Stimulated activated CD8-positive, alpha-beta memory T cell treated with anti-CD3 and anti-CD28 coated beads, Interleukin-15, amount 100 ng/mL, for 1 hour (primary cell): ENCODE measurements around the gene CRYGN.

Experiments
- DNase-seq: peaks from one replicate; pipeline ENCODE4 v3.0.0-alpha.2; 2020; ENCODE audit warnings: low read depth

CRYGN gene, protein sequence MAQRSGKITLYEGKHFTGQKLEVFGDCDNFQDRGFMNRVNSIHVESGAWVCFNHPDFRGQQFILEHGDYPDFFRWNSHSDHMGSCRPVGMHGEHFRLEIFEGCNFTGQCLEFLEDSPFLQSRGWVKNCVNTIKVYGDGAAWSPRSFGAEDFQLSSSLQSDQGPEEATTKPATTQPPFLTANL

DNA sequence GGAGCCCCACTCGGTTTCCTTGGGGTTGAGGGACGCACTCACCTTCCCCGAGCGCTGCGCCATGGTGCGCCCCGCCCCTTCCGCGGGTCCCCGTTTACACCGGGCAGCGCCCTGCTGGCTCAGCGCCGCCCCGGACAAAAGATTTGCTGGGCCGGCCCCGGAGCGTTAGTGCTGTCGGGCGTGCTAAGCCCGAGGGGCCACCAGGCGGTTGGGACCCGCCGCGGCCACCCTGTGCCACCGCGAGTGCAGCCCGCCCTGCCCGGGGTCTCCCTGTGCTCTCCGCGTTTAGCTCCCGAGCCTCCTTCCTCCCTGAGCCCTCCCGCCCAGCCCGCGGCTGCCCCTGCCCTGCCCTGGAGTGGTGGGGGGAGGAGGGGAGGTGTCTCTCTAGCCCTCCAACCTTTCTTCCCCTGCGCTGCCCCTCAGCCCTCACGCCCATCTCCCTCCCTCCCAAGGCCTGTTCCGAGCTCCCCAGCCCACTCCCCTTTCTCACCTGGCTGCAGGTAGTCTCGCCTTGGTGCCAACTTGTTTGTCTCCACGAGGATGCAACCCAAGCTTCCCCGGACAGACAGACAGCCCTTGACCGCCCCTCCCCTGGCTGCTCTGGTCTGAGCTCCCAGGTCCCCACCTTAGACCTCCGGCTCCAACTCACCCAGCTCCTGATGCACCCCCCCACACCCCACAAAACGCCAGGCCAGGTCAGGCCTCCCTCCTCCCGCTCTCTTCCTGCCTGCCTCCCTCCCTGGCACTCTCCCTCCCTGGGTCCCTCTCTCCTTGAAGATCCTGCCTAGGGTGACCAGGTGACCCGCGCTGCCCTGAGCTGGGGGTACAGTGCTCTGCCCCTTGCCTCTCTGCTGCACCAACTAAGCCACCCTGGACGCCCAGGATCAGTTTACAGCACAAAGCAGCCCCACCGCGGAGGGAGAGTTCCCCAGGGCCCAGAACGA, at the start of gene CRYGN:
CRYGN (minus strand) TSS at position 287 of the 944 bp plus-strand sequence; CDS start at position 63, 224 bp downstream.
- DNase-seq = no peak

DNA sequence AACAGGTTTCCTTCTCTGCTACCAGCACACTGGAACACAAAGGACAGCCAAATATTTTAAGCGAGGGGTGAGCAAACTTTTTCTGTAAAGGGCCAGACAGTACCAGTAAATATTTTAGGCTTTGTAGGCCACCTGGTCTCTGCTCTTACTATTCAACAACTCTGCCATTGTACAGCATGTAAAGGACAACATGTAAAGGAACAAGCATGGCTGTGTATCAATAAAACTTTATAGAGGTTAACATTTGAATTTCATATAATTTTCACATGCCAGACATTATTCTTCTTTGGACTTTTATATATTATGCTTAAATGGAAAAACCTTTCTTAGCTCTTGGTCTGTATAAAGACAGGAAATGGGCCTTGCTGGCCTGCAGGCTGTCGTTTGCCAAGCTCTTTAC, 49.6 kb upstream of the CRYGN start:
- DNase-seq = no peak

GRCh38 chr7:151488096-151488495, 48.2 kb upstream of the CRYGN start:
- no peak for DNase-seq

- DNase-seq = no peak
Measured at GRCh38 chr7:151487228-151487627, 47.3 kb upstream of the CRYGN start.

DNA sequence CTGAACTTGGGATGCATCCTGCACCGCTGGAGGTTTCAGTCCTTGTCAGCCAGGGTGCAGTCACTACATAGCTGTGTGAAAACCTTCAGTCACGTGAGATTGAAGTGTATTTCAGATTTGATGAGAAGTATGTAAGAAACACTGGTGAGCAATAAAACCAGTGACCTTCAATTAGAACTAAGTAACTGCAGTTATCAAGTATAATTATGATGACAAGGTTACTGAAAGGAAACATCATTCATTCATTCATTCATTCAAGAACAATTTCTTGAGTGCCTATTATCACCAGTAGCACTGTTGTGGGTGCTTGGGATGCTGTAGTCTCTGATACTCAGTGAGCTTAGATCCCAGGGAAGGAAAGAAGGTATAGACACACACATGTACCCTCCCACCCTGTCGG, 46.1 kb upstream of the CRYGN start:
- DNase-seq = no peak

- DNase-seq = no peak
Measured at GRCh38 chr7:151484971-151485707, 45.2 kb upstream of the CRYGN start.

DNA sequence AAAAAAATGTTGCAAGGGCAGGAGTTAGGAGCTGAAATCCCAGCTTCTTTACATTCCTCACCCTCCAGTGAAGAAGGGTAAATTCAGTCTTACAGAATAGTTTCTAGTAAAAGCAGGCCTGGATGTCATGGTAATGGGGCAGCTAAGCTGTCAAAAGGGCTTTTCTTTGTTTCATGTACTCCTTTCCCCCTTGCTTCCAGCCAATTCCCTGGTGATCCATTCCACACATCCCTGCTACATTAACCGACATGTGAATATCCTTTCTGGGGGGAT, 43.7 kb upstream of the CRYGN start:
- no peak for DNase-seq

GRCh38 chr7:151482883-151483710, 43.2 kb upstream of the CRYGN start:
- DNase-seq = no peak

DNA sequence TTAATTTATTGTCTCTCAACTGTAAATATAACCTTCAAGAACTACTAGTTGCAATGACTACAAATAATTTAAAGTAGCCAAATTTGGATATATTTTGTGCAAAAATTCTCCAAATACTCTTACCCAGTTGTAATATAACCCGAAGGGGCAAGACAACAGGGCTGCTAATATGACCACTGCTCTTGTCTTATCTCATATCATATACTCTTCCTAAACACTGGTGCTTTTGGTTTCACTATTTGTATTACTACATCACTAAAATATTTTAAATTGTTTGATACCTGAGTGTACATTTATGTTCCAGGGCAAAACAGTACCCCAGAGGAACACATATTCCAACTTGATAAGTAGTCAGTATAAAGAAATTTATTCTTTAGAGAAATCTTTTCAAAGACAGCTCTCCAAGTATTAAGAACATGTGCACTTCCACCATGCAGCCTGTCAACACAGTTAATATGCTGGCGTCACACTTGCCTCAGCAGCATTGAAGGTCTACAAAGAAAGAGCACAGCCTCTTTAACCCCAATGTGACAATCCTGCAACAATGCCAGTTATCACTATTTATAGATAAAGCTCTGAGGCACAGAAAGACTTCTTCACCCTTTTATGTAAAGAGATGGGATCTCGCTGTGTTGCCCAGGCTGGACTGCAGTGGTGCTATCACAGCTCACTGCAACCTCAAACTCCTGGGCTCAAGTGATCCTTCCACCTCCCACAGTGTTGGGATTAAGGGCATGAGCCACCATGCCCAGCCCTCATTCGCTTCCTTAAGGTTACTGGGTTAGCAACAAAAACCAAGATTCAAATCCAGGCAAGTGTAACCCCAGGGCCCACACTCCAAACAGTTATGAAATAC, 41.9 kb upstream of the CRYGN start:
- no peak for DNase-seq

DNA sequence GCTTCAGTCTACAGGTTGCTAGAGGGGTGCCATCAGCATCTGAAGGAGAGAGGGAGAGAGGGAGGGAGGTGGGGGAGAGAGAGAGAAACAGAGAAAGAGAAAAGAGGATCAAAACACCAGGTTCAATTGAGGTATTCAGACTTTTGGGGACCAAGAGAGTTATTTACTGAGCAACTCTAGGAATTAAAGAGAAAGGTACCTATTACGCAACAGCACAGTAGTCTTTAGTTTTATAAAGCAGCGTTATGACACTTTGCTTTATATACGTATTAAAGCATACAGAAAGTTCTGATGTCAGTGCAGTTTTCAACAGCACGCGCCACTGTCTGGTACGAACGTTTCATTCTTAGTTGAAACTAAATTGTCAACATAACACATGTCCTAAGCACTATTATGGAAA, 37.9 kb upstream of the CRYGN start:
- no peak for DNase-seq

DNA sequence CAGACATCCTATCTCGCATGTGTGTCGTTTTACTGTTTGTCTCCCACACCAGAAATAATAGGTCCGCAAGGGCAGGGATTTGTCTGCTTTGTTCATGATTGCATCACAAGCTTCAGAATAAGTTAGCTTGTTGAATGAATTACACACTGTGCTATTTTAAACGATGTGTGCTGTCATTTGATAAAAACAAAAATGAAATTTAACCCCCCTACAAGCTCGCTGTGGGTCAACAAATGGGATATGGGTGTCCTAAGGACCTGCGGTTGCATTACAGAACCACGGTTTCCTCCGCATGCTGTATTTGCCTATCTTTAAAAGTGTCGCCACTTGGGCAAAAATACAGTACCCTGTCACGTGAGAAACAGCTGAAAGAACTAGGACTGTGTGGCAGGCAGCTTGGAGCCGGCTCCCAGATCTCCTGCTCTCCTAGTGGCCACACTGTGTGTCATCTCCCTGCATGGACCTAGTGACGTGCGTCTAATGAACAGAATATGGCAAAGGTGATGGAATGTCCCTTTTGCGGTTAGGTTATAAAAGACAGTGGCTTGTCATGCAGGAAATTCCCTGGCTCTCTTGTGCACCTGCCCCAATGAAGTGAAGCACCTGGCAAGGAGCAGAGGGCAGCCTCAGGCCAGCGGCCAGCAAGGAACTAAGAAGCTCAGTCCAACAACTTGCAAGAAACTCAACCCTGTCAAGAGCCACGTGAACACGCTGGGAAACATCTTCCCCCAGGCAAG, 32.9 kb upstream of the CRYGN start:
- no peak for DNase-seq

DNA sequence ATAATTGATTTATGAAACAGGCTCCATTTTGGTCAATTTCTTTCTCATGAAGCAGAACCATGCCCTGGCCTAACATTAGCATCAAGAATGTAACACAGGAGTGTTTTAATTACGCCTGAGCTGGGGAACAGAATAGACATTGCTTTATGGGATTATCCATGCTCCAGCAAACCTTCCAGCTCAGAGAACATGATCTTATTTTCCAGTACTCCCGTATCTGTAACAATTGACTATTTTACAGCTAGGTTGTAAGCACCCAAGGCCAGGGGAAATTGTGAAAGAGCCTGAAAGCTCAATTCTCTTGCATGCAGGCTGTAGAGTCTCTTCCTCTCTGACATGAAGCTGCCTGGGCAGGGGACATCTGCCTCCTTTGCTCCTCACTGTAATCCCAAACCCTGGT, 30.8 kb upstream of the CRYGN start:
- DNase-seq = no peak

DNA sequence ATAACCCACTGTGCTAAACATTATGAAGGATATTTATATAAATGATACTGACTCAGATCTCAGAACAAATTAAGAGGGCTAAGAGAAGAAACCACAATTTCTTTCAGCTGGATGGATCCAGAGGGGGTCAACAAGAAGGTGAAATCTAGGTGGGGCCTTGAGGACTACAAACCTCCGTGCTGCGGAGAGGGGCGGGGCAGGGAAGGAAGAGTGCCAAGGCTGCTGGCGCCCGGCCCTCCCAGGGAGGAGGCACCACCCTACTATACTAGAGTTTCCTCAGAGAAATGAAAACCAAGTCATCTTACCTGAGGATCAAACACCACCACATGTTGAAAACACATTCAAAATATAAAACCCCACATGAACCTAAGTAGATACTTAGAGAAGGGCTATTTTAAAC, 29.3 kb upstream of the CRYGN start:
- DNase-seq = no peak

- DNase-seq = no peak
Measured at GRCh38 chr7:151468217-151469018, 28.5 kb upstream of the CRYGN start.

GRCh38 chr7:151465169-151465568, 25.2 kb upstream of the CRYGN start:
- no peak for DNase-seq

DNA sequence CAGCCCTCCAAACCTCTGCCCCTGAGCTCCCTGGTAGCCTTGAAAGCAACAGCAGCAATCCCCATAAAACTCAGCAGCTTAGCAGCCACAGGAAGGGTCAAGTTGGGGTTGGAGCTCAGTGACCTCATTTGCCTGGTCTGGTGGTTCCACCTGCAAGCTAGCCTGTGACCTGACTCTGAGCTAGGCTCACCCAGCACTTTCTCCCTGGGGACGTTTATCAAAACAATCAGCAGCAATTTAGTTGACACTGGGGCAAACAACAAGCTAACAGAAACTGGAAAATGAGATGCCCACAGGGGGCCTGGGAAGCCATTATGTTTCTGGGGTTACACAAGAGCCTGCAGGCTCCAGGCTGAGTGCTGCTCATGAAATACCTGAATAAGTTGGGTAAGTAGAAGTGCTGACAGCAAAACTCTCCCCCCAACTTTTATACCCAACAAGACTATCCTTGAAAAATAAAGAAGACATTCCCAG, 22.4 kb upstream of the CRYGN start:
- DNase-seq = no peak

DNA sequence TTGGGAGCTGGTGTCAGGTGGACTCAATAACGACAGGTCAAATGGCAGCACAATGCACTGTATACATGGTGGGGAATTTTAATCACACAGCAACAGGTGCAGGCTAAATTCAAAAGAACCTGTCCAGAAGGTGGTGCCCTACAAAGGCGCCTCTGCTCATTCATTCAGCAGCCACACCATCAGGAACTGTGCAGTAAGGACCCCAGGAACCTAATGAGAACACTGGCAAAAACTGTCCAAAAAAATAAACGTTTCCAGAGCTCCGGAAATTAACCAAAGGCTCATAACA, 21.9 kb upstream of the CRYGN start:
- no peak for DNase-seq

DNA sequence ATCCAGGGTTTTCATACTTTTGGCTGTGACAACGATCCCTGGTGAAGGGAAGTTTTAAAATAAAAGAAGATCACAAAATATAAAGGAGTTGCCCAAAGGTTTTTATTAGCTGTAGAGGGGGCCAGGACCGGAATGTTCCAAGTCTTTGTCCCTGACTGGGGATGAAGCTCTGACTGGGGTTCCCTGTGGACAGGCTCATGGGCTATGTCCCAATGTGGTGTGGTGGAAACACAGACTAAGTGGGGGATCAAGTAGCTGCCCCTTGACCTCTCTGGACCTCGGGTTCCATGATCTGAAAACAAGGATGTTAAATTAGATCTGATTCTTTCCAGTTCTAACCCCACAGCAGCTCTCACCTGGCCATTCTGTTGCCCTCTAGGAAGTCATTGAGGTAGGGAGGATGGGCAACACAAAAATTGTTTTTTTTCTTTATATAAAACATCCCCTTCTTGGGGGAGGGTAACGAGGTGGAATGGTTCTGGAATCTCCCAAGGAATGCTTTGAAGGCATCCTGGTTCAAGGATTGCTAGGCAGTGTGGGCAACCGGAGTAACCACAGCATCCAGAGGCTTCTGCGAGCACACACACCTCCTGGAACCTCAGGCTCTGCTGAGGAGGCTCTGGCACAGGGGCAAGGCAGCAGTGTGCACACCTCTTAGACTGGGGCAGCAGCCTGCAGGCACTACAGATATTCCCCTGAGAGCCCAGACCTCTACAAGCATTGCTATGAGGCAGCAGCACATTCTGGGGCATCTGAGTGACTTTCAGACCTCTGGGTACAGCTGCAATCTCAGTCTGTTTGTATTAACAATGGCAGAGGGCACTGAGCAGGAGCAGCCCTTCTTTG, 21.4 kb upstream of the CRYGN start:
- no peak for DNase-seq

GRCh38 chr7:151460474-151460855, 20.5 kb upstream of the CRYGN start:
- DNase-seq = no peak
